GM18511 (cell line): ENCODE data around the gene PDE3A.
"Not testable (repeated sequence)": the region's sequence is repeated elsewhere in the genome, so short reads cannot be mapped to it uniquely, and the experiment has no call there.

Source experiments
- ATAC-seq: cut with Tn5 transposase; IDR thresholded peaks from one replicate; pipeline ENCODE4 v1.9.1; 2021; ENCODE audit warnings: mild to moderate bottlenecking, moderate library complexity; ENCODE audit not compliant: unreplicated experiment

PDE3A gene

GRCh38 chr12:20546267-20546666, 177.9 kb downstream of the PDE3A start:
- no peak for ATAC-seq

- ATAC-seq: no peak
These were observed 179.7 kb downstream of the PDE3A start for GRCh38 chr12:20547816-20548575.

- ATAC-seq: no peak
These were observed 180.3 kb downstream of the PDE3A start for GRCh38 chr12:20548611-20549010.

- ATAC-seq: no peak
These were observed 180.9 kb downstream of the PDE3A start for GRCh38 chr12:20549108-20549719.

GRCh38 chr12:20551742-20552442, 183.6 kb downstream of the PDE3A start:
- not testable (repeated sequence) for ATAC-seq

- not testable (repeated sequence) for ATAC-seq
These were observed 184.2 kb downstream of the PDE3A start for GRCh38 chr12:20552586-20552985.

GRCh38 chr12:20555015-20555414, 186.7 kb downstream of the PDE3A start:
- no peak for ATAC-seq

GRCh38 chr12:20555771-20556170, 187.4 kb downstream of the PDE3A start:
- ATAC-seq: no peak

- ATAC-seq: no peak
These were observed 188.8 kb downstream of the PDE3A start for GRCh38 chr12:20557096-20557495.

- no peak for ATAC-seq
These were observed 192.6 kb downstream of the PDE3A start for GRCh38 chr12:20560935-20561334.

GRCh38 chr12:20561871-20562270, 193.5 kb downstream of the PDE3A start:
- no peak for ATAC-seq

GRCh38 chr12:20567413-20567812, 199.1 kb downstream of the PDE3A start:
- ATAC-seq: no peak

- no peak for ATAC-seq
These were observed 204.1 kb downstream of the PDE3A start for GRCh38 chr12:20572451-20572850.

- no peak for ATAC-seq
These were observed 208.2 kb downstream of the PDE3A start for GRCh38 chr12:20576528-20576927.

GRCh38 chr12:20577054-20577453, 208.7 kb downstream of the PDE3A start:
- no peak for ATAC-seq

GRCh38 chr12:20578142-20578541, 209.8 kb downstream of the PDE3A start:
- no peak for ATAC-seq

- ATAC-seq: no peak
These were observed 216.8 kb downstream of the PDE3A start for GRCh38 chr12:20585055-20585625.

- no peak for ATAC-seq
These were observed 217.6 kb downstream of the PDE3A start for GRCh38 chr12:20585913-20586312.

- no peak for ATAC-seq
These were observed 219.7 kb downstream of the PDE3A start for GRCh38 chr12:20588042-20588441.

GRCh38 chr12:20590570-20590969, 222.2 kb downstream of the PDE3A start:
- no peak for ATAC-seq

- ATAC-seq: no peak
These were observed 224.2 kb downstream of the PDE3A start for GRCh38 chr12:20592556-20592955.

- ATAC-seq: no peak
These were observed 225.3 kb downstream of the PDE3A start for GRCh38 chr12:20593611-20594010.
